Stimulated activated CD8-positive, alpha-beta memory T cell treated with anti-CD3 and anti-CD28 coated beads, Interleukin-2, amount 100 ng/mL, for 48 hours (primary cell): Measurements from ENCODE around the gene TEX14.
A peak's percentile ranks its signal among the peaks of the same experiment; 100 is the strongest.
"Not testable (repeated sequence)": the region's sequence is repeated elsewhere in the genome, so short reads cannot be mapped to it uniquely, and the experiment has no call there.

Experiments used
- DNase-seq, 2 donors: peaks; one replicate each; pipeline ENCODE4 v3.0.0-alpha.2; 2020; ENCODE audit warnings: low read depth in 2 of 2

TEX14 gene

GRCh38 chr17:58565389-58566311, 126.2 kb downstream of the TEX14 start:
- no peak for DNase-seq

- no peak for DNase-seq
Observed at GRCh38 chr17:58564971-58565370, 126.9 kb downstream of the TEX14 start.

GRCh38 chr17:58564243-58564642, 127.6 kb downstream of the TEX14 start:
- DNase-seq, result no peak

- no peak for DNase-seq
Observed at GRCh38 chr17:58560511-58560910, 131.3 kb downstream of the TEX14 start.

- DNase-seq, result no peak
Observed at GRCh38 chr17:58557981-58558380, 133.9 kb downstream of the TEX14 start.

GRCh38 chr17:58556833-58557250, 135.0 kb downstream of the TEX14 start:
- no peak for DNase-seq

GRCh38 chr17:58555109-58555508, 136.7 kb downstream of the TEX14 start:
- DNase-seq, result not testable (repeated sequence)

- DNase-seq, result no peak
Observed at GRCh38 chr17:58541249-58541648, 150.6 kb downstream of the TEX14 start.

- no peak for DNase-seq
Observed at GRCh38 chr17:58539698-58540097, 152.1 kb downstream of the TEX14 start.

- no peak for DNase-seq
Observed at GRCh38 chr17:58538811-58539409, 152.9 kb downstream of the TEX14 start.

- no peak for DNase-seq
Observed at GRCh38 chr17:58537266-58537665, 154.6 kb downstream of the TEX14 start.

- no peak for DNase-seq
Observed at GRCh38 chr17:58536542-58536941, 155.3 kb downstream of the TEX14 start.

GRCh38 chr17:58535431-58535830, 156.4 kb downstream of the TEX14 start:
- no peak for DNase-seq

GRCh38 chr17:58534901-58535421, 156.9 kb downstream of the TEX14 start:
- no peak for DNase-seq

- DNase-seq, result no peak
Observed at GRCh38 chr17:58534331-58534730, 157.5 kb downstream of the TEX14 start.

GRCh38 chr17:58533616-58534188, 158.1 kb downstream of the TEX14 start:
- DNase-seq, result no peak

GRCh38 chr17:58532555-58532951, 159.3 kb downstream of the TEX14 start:
- DNase-seq, result no peak

GRCh38 chr17:58531661-58532554, 159.9 kb downstream of the TEX14 start:
- DNase-seq, result peak; percentile 37 to 38

- DNase-seq, result no peak
Observed at GRCh38 chr17:58531122-58531521, 160.7 kb downstream of the TEX14 start.

GRCh38 chr17:58530655-58531054, 161.2 kb downstream of the TEX14 start:
- DNase-seq, result no peak

GRCh38 chr17:58529275-58529674, 162.6 kb downstream of the TEX14 start:
- no peak for DNase-seq

GRCh38 chr17:58528443-58528842, 163.4 kb downstream of the TEX14 start:
- no peak for DNase-seq
